PC-9 (cell line): Measurements from ENCODE around the gene GAA.

Source experiments
- EZH2 ChIP-seq: fragments of 200-600 bp; sonication (generic); IDR thresholded peaks from 2 replicates; pipeline ENCODE4 v1.8.0; 2017; ENCODE audit warnings: antibody characterized with exemption, low read depth
- TF ChIP-seq, protein P1 (sequence below): fragments of 200-600 bp; sonication (generic); conservative IDR thresholded peaks from 2 replicates; pipeline ENCODE4 v1.6.1; 2017; ENCODE audit warnings: mixed run types, antibody characterized with exemption, mild to moderate bottlenecking, moderate library complexity

DNA sequence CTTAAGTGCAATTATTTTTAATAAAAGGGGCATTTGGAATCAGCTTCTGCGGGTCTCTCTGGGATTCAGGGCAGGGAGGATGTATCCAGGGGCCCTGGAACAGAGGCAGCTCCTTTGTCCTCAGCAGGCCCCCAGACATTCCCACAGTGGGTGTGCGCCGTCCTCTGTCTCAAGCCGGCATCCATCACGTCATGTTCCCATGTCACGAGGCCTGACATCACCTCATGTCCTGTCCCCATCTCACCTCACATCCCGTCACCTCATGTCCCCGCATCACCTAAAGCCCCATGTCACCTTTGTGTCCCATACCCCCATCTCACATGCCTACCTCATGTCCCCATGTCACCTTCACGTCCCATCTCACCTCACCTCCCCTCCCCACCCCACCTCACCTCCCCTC lies 18.5 kb downstream of the GAA start:
- TF ChIP-seq, protein P1, sequence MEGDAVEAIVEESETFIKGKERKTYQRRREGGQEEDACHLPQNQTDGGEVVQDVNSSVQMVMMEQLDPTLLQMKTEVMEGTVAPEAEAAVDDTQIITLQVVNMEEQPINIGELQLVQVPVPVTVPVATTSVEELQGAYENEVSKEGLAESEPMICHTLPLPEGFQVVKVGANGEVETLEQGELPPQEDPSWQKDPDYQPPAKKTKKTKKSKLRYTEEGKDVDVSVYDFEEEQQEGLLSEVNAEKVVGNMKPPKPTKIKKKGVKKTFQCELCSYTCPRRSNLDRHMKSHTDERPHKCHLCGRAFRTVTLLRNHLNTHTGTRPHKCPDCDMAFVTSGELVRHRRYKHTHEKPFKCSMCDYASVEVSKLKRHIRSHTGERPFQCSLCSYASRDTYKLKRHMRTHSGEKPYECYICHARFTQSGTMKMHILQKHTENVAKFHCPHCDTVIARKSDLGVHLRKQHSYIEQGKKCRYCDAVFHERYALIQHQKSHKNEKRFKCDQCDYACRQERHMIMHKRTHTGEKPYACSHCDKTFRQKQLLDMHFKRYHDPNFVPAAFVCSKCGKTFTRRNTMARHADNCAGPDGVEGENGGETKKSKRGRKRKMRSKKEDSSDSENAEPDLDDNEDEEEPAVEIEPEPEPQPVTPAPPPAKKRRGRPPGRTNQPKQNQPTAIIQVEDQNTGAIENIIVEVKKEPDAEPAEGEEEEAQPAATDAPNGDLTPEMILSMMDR = no peak
- no peak for TF ChIP-seq EZH2
